ENCODE data around the gene AGO1. TPM values are rescaled to one million over a fixed set of nuclear protein-coding genes. Genes with fewer than 3 reads are reported as not detected.
"Not testable (repeated sequence)": the region's sequence is repeated elsewhere in the genome, so short reads cannot be mapped to it uniquely, and the experiment has no call there.

Gene AGO1
- total RNA-seq, 8 experiments from 2014 or later: 13.6 to 91.4 (median 28.9) TPM

- in situ Hi-C loops (cut with MboI; ENCODE audit: low pct_unique_long_range_greater_than_20kb in 2 of 9, low sequenced_read_pairs in 9 of 9, unreplicated experiment in 9 of 9): no loop called here
- no peak for ATAC-seq (replicated peaks in 6 of 8)
- H3K4me1 ChIP-seq (replicated peaks in 1 of 2): no peaks in the 10 kb centered on the region
- no peak overlapping the region for H3K4me3 ChIP-seq
- no peak overlapping the region for H3K27ac ChIP-seq
- 89 to 100% (median 100%) methylated on average over 1 to 2 of the region's 2 CpGs; no CpG with 5 or more reads in 1 of the 10 experiments for WGBS, 10 experiments
Measured at GRCh38 chr1:35971601-35972000, 88.6 kb downstream of the AGO1 start.

- H3K4me1 ChIP-seq (replicated peaks in 1 of 2); H3K27ac ChIP-seq; ATAC-seq (replicated peaks in 6 of 8); H3K4me3 ChIP-seq; in situ Hi-C loops (cut with MboI; ENCODE audit: low pct_unique_long_range_greater_than_20kb in 2 of 9, low sequenced_read_pairs in 9 of 9, unreplicated experiment in 9 of 9): not testable (repeated sequence)
- WGBS, 10 experiments: 86 to 100% (median 100%) methylated on average over 1 to 3 of the region's 3 CpGs
Measured at GRCh38 chr1:35972631-35973030, 89.6 kb downstream of the AGO1 start.

DNA sequence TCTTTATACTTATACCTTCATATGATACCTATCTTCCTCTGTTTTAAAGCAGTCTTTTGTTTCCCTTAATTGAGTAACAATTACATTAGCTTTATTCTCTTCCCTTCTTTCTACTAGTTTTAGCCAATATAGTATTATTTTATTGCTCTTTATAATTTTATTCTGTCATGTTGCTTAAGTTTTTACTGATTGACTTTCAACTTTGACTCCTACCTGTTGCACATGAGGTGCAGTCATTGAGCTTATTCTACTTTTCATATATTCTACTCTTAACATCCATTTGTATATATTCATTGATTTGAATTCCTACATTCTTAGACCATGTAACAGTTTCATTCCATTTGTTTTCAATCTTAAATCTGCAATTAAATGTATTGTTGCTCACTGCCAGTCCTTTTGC, 97.1 kb downstream of the AGO1 start:
- no peak overlapping the region for H3K4me3 ChIP-seq
- ATAC-seq (replicated peaks in 6 of 8): no peak
- in situ Hi-C loops (cut with MboI; ENCODE audit: low pct_unique_long_range_greater_than_20kb in 2 of 9, low sequenced_read_pairs in 9 of 9, unreplicated experiment in 9 of 9): no loop called here

More for the DNA sequence above, 97.1 kb downstream of the AGO1 start:
- Histone ChIP-seq H3K4me1 (replicated peaks in 1 of 2) (no peaks in the 10 kb centered on the region), H3K27ac (no peak overlapping the region)

Other genes starting within 250 kb of the AGO1 start
- 100 to 1,000 TPM in 2 of 8 experiments, 10 to 100 TPM in 6; 50.1 to 109 (median 74.9) TPM for gene PSMB2, start 241.7 kb upstream of the AGO1 start, total RNA-seq
- gene C1orf216, start 164.3 kb upstream of the AGO1 start, total RNA-seq: 10 to 100 TPM in 6 of 8 experiments, 1 to 10 TPM in 2; 5.9 to 17.9 (median 11.4) TPM
- gene CLSPN, start 113.2 kb upstream of the AGO1 start, total RNA-seq: 10 to 100 TPM in 3 of 8 experiments, 1 to 10 TPM in 4, under 1 TPM in 1; 0.36 to 47.4 (median 6.4) TPM
- gene AGO4, start 75.2 kb upstream of the AGO1 start, total RNA-seq: 10 to 100 TPM in 7 of 8 experiments, 1 to 10 TPM in 1; 6.4 to 24.9 (median 18.5) TPM
- 10 to 100 TPM; 10.5 to 35.0 (median 16.9) TPM for gene AGO3, start 47.9 kb downstream of the AGO1 start, total RNA-seq
- 10 to 100 TPM in 3 of 8 experiments, 1 to 10 TPM in 2, under 1 TPM in 2, not detected in 1; 0.49 to 23.8 (median 9.1) TPM for gene TEKT2, start 200.9 kb downstream of the AGO1 start, total RNA-seq
- 10 to 100 TPM; 21.7 to 45.8 (median 38.6) TPM for gene ADPRS, start 205.7 kb downstream of the AGO1 start, total RNA-seq
- gene COL8A2, start 242.0 kb downstream of the AGO1 start, total RNA-seq: 10 to 100 TPM in 1 of 8 experiments, 1 to 10 TPM in 2, under 1 TPM in 5; 0.31 to 12.3 (median 0.61) TPM

Data from motor neuron (in vitro differentiated cells).